Measurements from ENCODE around the gene WNT7A.

The WNT7A gene

DNA sequence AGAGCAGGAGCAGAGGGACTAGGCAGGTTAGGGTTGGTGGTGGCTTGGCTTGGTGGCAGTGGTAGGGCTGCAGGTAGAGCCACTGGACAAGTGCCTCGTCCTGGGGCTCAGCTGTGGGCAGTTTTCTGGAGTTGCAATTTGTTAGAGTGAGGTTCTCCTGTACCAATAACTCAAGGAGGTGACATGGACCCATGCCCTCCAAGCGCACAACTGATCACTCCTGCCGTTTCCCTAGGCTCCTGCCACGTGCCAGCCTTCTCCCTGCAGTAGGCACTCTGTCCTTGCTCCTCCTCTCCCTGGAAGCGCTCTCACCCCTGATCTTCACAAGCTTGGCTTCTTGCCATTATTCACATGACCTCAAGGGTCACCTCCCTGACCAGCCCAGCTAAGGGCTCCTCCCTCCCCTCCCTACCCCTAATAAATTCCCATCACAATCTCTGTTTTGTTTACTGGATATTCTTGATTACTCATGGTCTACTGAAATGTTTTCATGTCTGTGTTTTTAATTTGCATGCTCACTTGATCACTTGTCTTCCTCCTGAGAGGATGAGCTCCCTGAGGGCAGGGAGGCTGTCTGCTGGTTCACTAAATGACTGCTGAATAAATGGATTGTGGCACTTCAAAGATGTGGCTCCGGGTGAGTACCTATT, 3.3 kb downstream of the WNT7A start:
- TF ChIP-seq, protein P1, sequence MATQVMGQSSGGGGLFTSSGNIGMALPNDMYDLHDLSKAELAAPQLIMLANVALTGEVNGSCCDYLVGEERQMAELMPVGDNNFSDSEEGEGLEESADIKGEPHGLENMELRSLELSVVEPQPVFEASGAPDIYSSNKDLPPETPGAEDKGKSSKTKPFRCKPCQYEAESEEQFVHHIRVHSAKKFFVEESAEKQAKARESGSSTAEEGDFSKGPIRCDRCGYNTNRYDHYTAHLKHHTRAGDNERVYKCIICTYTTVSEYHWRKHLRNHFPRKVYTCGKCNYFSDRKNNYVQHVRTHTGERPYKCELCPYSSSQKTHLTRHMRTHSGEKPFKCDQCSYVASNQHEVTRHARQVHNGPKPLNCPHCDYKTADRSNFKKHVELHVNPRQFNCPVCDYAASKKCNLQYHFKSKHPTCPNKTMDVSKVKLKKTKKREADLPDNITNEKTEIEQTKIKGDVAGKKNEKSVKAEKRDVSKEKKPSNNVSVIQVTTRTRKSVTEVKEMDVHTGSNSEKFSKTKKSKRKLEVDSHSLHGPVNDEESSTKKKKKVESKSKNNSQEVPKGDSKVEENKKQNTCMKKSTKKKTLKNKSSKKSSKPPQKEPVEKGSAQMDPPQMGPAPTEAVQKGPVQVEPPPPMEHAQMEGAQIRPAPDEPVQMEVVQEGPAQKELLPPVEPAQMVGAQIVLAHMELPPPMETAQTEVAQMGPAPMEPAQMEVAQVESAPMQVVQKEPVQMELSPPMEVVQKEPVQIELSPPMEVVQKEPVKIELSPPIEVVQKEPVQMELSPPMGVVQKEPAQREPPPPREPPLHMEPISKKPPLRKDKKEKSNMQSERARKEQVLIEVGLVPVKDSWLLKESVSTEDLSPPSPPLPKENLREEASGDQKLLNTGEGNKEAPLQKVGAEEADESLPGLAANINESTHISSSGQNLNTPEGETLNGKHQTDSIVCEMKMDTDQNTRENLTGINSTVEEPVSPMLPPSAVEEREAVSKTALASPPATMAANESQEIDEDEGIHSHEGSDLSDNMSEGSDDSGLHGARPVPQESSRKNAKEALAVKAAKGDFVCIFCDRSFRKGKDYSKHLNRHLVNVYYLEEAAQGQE (IDR thresholded peaks at IDR 0.05; ENCODE audit: insufficient read depth in 1 of 2, low read depth in 2 of 2, low read length in 2 of 2) = no peak
- TF ChIP-seq POLR2AphosphoS5 (IDR thresholded peaks at IDR 0.05; ENCODE audit: low read depth, low read length) = no peak
- no peak for TF ChIP-seq FOXP2 (optimal IDR thresholded peaks at IDR 0.05; ENCODE audit: borderline replicate concordance, extremely low read depth, extremely low read length, insufficient read depth)
- no peak for TF ChIP-seq TAF1 (IDR thresholded peaks at IDR 0.05; ENCODE audit: borderline replicate concordance, insufficient read depth, low read length)
- no peak for TF ChIP-seq SIN3A (IDR thresholded peaks at IDR 0.05; ENCODE audit: borderline replicate concordance, insufficient read depth, low read length)

DNA sequence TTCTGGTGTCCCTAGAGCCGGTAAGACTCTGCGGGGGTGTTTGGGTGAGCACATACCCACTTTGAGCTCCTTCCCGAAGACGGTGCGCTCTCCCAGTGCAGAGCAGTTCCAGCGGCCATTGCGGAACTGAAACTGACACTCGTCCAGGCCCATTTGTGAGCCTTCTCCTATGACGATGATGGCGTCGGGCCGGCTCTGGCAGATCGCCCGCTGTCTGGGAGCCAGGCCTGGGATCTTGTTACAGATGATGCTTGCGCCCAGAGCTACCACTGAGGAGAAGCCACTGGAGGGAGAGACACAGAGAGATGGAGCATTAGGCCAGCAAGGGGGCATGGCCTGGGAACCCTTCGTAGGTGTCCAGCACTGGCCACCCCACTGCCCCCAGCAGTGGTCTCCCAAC, 5.0 kb downstream of the WNT7A start:
- TF ChIP-seq, protein P1 (IDR thresholded peaks at IDR 0.05; ENCODE audit: insufficient read depth in 1 of 2, low read depth in 2 of 2, low read length in 2 of 2) = no peak
- no peak for TF ChIP-seq FOXP2 (optimal IDR thresholded peaks at IDR 0.05; ENCODE audit: borderline replicate concordance, extremely low read depth, extremely low read length, insufficient read depth)
- no peak for TF ChIP-seq POLR2AphosphoS5 (IDR thresholded peaks at IDR 0.05; ENCODE audit: low read depth, low read length)
- no peak for TF ChIP-seq TAF1 (IDR thresholded peaks at IDR 0.05; ENCODE audit: borderline replicate concordance, insufficient read depth, low read length)
- TF ChIP-seq SIN3A (IDR thresholded peaks at IDR 0.05; ENCODE audit: borderline replicate concordance, insufficient read depth, low read length) = no peak

DNA sequence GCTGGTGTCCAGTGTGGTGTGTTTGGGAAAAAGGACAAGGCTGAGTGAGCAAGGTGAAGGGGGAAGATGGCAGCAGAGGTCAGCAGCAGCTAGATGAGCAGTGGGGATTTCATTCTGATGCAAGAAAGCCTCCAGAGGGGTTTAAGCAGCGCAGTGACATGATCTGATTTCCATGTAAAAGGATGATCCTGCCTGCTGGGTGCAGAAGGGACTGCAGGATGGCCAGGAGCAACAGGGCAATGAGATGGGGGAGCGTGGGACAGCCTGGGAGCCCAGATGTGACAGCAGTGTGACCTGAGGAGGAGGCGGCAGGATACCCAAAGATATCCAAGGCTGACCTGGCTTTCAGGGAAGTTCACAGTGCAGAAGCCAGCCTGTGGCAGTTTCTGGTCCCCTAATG, 6.1 kb downstream of the WNT7A start:
- TF ChIP-seq SIN3A (IDR thresholded peaks at IDR 0.05; ENCODE audit: borderline replicate concordance, insufficient read depth, low read length) = no peak
- TF ChIP-seq FOXP2 (optimal IDR thresholded peaks at IDR 0.05; ENCODE audit: borderline replicate concordance, extremely low read depth, extremely low read length, insufficient read depth) = no peak
- TF ChIP-seq TAF1 (IDR thresholded peaks at IDR 0.05; ENCODE audit: borderline replicate concordance, insufficient read depth, low read length) = no peak
- TF ChIP-seq POLR2AphosphoS5 (IDR thresholded peaks at IDR 0.05; ENCODE audit: low read depth, low read length) = no peak
- TF ChIP-seq, protein P1 (IDR thresholded peaks at IDR 0.05; ENCODE audit: insufficient read depth in 1 of 2, low read depth in 2 of 2, low read length in 2 of 2) = no peak

DNA sequence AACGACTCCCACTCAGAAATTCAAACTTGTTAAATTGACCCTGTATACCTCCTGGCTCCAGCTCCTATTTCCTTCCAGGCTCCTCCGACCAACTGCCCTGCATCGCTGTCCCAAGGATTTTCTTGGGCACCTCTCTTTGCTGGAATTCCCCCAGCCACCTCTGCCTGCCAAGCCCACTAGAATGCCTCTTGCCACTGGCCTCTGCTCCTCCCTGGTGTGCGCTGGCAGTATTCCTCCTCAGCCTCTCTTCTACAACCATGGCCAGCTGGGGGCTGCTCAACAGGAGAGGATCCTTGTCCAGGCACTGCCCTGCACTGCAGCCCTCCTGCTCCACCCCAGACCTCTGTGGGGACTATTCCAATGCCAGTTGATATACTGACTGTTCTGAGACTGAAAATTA, 7.4 kb downstream of the WNT7A start:
- no peak for TF ChIP-seq FOXP2 (optimal IDR thresholded peaks at IDR 0.05; ENCODE audit: borderline replicate concordance, extremely low read depth, extremely low read length, insufficient read depth)
- TF ChIP-seq POLR2AphosphoS5 (IDR thresholded peaks at IDR 0.05; ENCODE audit: low read depth, low read length) = no peak
- TF ChIP-seq, protein P1 (IDR thresholded peaks at IDR 0.05; ENCODE audit: insufficient read depth in 1 of 2, low read depth in 2 of 2, low read length in 2 of 2) = no peak
- no peak for TF ChIP-seq SIN3A (IDR thresholded peaks at IDR 0.05; ENCODE audit: borderline replicate concordance, insufficient read depth, low read length)
- no peak for TF ChIP-seq TAF1 (IDR thresholded peaks at IDR 0.05; ENCODE audit: borderline replicate concordance, insufficient read depth, low read length)

Measured in PFSK-1 (cell line).